GM19043 (cell line): ENCODE results near the gene TMEM176A.
"Not testable (repeated sequence)": the region's sequence is repeated elsewhere in the genome, so short reads cannot be mapped to it uniquely, and the experiment has no call there.

ENCODE experiments used
- ATAC-seq: cut with Tn5 transposase; IDR thresholded peaks from one replicate; pipeline ENCODE4 v1.9.1; 2021; ENCODE audit warnings: low read depth; ENCODE audit not compliant: unreplicated experiment

Gene TMEM176A

DNA sequence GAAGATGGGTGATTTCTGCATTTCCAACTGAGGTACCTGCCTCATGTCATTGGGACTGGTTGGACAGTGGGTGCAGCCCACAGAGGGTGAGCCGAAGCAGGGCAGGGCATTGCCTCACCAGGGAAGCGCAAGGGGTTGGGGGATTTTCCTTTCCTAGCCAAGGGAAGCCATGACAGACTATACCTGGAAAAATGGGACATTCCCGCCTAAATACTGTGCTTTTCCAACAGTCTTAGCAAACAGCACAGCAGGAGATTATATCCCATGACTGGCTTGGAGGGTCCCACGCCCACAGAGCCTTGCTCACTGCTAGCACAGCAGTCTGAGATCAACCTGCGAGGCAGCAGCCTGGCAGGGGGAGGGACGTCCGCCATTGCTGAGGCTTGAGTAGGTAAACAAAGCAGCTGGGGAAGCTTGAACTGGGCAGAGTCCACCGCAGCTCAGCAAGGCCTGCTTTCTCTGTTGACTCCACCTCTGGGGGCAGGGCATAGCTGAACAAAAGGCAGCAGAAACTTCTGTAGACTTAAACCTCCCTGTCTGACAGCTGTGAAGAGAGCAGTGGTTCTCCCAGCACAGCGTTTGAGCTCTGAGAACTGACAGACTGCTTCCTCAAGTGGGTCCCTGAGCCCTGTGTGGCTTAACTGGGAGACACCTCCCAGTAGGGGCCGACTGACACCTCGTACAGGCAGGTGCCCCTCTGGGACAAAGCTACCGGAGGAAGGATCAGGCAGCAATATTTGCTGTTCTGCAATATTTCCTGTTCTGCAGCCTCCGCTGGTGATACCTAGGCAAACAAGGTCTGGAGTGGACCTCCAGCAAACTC is 7.3 kb downstream of the TMEM176A start:
- not testable (repeated sequence) for ATAC-seq

DNA sequence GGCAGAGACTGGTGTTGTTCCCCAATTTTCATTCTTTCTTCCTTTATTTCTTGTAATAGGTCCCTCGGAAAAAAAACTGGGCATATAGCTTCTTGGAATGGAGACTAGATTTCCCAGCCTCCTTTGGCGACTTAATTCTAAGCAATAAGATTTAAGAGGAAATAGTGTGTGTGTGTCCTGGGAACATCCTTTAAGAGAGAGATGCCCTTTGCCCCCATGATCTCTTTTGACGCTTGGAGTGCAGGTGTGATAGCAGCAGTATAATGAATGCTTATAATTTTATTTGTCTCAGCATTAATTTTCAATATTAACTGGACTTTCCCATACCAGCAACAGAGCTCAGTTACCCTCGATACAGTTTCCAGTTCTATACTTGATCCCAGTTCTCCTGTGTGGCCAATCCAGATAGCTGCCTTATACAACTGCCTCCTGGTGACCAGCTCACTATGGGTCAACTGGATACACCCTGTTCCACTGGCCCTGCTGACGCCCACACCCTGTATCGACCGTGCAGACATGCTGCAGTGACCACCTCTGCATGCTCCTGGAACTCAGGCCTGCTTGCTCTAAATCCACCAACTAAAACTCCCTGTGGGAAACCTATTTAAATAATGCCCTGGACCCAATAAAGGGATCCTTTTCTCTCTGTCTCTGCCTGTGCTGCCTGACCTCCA is 13.9 kb downstream of the TMEM176A start:
- ATAC-seq: no peak

DNA sequence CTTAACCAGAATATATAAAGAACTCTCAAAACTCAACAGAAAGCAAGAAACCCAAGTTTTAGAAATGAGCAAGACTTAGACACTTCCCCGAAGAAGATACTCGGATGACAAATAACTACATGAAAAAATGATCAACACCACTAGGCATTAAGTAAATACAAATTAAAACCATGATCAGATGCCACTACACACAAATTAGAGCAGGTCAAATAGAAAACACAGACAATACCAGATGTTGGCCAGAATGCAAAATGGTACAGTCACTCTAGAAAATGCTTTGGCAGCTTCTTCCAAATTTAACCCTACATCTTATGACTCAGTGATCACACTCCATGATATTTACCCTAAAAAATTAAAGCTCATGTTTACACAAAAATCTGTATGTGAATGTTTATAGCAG is 18.4 kb downstream of the TMEM176A start:
- ATAC-seq: no peak

DNA sequence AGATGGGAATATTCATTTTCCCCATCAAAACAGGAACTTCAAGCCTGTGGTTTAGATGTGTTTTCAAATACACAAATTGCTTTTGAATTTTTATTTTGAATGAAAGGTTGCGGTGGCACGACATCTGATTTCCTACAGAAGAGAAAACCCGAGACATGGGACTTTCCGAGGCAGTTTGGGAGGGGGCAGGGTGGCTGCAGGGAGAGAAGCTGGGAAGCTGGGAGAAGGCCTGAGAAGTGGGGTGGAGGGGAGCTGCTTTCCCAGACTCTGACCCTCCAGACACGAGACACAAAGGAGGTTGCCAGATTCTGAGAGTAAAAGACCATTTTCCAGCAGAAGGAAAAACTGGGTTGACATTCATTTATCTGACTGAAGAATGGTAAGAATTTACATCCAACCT is 19.6 kb downstream of the TMEM176A start:
- ATAC-seq: no peak

DNA sequence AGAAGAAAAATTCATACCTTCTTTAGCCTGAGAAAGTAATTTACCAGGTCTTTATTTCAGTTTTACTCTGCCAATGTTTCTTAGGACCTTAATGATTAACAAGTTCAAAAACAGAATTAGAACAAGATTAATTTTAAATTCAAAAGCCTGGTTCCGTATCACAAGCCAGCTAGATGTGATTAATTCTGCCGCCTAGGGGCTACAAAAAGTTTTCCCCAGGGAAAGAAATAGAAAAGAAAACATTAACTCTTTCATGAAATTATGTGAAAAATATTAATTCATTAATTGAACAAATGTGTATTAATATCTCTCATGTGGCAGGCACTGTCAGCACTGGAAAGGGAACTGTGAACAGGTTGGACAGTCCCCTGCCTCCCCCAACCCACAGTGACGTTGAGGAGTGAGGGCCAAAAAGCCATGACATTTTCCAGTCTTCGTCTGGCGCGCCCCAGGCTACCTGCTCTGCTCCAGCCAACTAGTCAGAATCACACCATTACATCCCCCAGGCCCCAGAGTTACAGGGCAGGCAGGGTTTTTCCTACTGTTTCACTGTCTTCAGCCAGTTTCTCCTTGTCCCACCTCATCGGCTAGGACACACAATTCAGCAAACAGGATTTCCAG is 20.1 kb downstream of the TMEM176A start:
- no peak for ATAC-seq

DNA sequence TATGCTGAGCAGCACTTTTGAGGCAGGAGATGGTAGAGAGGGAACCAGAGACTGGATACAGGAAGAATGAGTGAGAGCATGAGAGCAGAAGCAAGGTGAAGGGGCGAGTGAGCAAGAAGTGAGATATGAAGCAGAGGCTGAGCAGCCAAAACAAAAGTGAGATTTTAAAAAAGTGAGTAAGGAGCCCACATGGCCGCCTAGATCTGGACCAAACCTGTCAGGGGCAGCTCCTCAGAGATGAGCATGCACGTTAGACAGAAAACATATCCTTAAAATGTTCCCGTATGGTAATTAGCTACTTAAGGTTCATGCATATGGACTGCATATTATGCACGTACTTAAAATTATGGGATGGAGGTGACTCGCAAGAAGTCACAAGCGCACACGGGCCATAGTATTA is 22.5 kb downstream of the TMEM176A start:
- ATAC-seq: no peak

DNA sequence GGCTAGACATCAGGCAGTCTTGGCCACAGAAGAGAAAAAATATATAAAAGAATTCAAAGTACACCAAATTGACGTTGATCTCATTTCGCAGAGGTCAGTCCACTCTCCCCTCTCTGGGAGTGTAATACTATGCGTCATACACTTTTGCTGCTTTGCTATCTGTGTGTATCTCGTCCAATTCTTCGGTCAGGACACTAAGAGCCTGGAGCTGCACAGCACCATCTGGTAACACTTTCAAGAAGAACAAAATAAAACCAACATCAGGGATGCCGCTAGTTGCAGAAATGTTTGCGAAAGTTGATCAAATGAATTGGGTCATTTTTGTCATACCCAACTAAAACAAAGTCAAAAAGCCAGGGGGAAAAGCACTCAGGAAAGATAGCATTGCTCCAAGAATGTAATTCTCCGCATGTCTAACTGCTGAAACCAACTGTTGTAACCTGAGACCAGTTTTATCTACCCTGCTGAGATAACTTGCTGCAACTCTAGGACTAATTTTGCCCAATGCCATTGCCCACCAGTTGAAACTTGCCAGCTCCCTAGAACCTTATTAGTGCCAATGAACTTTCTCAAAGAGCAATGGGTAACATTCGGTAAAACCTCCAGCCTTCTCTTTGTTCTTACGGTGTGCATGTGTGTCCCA is 23.0 kb downstream of the TMEM176A start:
- ATAC-seq: no peak

DNA sequence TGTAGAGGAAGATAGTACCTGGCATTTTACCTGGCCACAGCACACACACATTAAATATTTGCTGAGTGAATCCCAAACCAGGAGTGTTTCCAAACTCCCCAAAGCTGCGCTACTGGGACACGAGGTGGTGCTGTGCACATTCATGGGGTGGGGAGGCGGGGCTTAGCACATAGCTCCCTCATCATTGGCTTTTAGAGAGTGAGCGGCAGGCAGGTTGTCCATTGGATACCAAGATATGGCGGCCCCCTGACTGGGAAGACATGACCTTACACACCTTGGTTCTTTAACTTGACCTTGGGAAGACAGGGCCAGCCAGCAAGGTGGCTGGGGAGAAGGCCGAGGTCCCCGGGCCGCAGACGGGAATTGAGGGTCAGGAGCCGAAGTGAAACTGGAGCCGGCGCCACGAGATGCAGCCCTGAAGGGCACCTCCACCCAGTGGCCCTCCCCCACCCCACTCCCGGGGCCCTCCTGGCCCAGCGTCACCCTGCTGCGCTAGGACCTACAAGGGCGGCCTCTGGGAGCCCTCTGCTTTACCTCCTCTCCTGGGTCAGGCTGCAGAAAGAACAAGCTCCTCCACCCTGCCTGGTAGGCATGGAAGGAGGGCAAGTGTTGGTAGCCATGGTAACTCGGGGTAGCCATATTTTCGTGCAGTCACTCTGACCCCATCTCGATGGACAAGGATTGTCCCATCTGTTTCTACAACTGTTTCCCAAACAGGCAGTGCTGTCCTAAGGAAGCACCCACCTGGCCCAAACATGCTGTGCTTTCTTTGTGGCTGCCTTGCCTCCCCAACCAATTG is 24.0 kb downstream of the TMEM176A start:
- no peak for ATAC-seq

DNA sequence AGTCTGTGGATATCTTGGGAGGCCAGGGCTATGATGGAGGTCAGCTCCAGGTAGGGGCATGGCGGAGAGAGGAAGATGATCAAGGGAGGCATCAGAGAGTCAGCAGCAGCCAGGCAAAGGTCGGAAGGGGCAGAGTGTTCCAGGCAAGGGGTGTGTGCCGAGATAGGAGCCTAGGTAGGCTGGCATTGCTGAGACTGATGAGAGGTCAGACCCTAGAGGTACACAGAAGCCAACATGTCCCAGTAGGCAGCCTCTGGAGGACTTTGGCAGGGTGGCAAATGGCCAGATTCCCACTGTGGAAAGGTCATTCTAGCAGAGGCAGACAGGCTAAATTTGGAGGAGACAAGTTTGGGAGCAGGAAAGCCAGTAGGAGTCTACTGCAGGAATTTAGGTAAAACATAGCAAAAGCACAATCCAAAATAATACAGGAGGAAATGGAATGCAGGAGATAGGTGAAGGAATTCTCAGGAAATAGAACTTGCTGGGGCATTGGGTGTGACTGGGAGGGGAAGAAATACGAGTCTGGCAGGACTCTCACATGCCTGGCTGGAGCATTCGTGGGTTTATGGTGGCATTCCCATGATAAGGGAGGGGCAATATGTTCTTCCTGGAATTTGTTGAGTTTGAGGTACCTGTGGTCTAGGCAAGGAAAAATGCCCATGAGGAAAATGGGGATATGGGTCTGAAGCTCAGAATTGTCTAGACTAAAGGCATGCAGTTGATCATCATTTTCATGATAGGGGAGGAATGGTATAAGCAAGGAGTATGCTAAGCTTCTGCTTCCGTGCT is 25.7 kb downstream of the TMEM176A start:
- no peak for ATAC-seq

DNA sequence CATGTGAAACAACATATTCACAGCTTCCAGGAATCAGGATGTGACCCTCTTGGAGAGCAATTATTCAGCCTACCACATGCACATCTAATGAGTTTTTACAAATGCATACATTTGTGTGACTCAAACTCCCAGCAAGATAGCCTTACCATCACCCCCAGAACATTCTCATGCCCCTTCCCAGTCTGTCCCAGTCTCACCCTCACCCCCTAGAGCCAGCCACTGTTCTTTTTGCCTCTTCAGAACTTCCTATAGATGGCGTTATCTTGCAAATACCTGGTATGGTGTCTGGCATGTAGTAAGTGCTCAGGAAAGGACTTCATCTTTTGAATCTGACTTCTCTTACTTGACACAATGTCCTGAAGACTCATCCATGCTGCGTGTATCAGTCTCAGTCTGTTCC is 27.8 kb downstream of the TMEM176A start:
- no peak for ATAC-seq

DNA sequence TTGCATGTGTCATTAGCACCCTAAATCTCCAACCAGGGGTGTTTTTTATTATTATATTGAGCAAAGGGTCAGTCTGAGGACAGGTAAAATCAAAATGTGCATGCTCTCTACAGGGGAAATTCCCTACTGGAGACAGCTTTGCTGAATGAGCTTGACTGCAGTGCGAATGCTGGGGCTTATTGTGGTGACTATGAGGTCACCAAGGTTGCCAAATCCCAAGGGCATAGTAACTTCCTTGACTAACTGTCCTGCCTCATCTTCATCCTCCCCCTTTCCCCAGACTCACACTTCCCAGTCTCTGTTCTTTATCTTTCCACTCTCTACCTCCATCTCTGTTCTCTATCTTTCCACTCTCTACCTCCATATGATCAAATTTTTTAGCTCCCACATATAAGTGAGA is 28.9 kb downstream of the TMEM176A start:
- no peak for ATAC-seq

DNA sequence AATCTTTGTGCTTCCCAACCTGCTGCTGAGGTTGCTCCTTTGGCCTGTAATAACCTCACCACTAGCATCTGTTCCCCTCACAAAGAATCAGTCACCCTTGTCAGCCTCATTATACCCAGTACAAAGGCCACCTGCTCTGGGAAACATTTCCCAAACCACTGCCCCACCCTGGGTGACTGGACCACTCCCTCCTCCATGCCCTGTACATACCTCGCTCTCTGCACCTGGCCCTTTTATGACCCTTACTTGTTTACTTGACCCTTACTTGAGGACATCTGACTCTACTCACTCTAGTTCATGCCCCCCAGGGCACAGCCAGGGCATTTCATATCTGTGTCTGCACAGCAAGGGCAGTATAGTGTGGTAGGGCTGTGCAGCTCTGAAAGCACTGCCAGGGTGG is 30.4 kb downstream of the TMEM176A start:
- ATAC-seq: no peak

DNA sequence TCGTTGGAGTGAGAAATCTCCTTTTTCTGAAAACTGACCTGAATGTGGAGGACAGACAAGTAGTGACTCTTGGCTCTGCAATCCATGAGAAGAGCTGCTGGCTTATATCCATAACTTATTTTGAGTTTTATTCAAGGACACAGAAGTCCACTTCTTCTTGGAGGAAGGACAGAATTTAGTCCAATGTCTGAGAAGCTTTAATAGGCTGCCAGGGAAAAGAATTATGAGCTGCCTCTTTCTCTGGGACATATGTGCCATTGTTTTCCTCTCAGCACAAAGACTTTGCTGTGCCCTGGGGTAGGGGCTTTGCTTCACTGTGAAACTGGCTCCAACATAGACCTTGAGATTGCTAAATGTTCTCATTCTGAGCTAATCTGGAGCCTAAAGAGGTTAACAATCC is 31.3 kb downstream of the TMEM176A start:
- no peak for ATAC-seq

DNA sequence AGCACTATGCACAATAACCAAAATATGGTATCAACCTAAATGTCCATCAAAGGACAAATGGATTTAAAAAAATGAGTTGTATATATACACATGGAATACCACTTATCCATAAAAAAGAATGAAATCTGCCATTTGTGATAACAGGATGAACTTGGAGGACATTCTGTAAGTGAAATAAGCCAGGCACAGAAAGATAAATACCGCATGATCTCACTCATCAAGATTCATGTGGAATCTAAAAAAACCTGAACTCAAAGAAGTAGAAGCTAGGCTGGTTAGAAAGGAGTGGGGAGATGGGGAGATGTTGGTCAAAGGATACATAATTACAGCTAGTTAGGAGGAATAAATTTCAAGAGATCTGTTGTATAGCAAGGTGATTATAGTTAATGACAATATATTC is 34.5 kb downstream of the TMEM176A start:
- ATAC-seq: no peak

DNA sequence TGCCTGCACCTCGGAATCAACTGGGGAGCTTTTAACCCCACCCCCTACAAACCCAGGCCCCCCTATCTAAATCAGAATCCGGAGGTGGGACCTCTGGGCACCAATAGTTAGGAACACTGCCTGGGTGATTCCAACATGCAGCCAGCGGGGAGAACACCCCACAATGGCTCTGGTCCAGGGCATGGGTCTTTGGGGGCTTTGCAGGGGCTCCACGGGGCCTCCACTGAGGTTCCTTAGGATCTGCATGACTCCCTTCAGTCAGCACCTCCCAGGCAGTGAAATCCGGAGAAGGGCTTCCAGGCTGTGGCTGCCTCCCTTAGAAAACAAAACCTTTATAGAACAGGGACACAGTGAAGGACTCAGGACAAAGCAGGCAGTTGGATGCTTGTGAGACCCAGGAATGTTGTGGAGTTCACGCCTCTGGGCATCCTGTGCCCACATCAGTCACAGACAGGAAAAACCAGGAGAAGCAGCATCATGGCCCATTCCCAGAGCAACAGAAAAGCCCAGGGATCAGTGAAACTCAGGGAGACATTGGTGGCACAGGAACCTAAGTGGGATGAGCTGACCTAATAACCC is 35.2 kb downstream of the TMEM176A start:
- ATAC-seq: no peak

DNA sequence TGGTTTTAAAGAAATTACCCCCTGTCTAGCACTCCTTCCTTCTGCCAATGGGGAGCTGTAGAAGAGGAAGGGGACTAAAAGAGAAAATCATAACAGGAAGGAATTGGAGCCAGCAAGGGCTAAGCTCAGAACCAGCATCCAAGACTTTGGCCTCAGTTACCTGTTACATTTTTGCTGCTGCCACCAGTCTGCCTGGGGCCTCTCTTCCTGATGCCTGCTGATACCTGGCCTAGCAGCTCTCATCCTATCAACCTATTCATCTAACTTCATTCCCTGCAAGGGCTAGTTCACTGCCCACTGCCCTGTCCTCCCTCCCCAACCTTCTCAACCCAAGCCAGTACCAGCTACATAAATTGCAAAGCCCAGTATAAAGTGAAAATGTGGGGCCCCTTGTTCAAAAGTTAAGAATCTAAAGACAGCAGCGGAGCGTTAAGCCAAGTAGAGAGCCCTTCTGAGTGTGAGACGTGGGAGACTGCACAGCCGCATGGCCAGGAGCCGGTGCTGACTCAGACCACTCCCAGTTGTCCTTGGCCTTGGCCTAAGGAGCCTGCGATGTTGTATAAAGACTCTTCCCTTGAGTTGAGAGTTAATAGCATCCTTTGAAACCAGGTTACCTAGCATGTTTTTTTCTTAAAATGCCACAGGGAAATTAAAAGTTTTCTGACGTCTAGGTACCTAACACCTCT is 38.5 kb downstream of the TMEM176A start:
- no peak for ATAC-seq

DNA sequence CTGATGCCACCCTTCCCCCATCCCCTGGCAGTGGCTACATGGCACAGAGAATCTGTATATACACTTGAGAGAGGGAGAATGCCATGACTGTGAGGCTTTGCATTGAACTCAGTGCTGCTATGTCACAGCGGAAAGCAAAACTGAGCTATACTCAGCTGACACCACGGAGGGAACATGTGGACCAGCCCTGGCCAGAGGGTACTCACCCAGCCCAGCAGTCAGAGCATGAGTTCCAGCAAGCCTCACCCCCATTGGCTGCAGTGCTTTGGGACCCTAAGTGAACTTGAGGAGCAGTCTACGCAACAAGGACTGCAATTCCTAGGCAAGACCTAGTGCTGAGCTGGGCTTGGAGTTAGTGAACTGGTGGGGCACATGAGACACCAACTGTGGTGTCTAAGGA is 41.4 kb downstream of the TMEM176A start:
- no peak for ATAC-seq

DNA sequence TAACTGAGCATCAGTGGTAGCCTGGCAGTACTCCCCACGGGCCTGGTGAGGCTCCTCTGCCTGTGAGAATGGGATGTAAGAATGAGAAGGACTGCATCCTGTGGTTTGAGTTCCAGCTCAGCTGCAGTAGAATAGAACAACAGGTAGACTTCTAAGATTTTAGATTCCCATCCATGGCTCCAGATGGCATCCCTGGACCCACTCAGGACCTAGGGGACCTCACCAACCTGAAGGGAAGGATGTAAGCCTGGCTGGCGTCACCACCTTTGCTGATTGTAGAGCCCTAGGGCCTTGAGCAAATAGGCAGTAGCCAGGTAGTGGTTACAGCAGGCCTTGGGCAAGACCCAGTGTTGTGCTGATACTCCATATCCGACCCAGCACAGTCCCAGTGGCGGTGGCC is 42.1 kb downstream of the TMEM176A start:
- no peak for ATAC-seq

DNA sequence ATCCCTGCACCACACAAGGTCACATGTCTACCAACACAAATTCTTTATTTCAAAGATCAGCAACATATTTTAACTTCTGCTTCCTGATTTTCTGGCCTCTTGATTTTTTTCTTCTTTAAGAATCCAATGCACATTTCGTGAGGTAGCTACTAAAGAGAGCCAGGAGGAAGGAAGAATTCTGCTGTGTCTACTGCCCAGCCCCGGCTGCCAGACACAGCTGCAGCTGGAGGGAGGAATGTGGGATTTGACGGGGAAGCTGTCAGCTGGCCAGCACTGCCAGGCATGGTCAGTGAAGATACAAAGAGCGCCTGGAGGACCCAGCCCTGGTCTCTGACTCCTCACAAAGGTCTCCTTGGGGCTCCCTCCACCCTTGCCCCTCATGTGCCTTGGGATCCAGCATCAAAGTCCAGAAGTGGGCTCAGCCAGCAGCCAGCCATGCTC is 44.9 kb downstream of the TMEM176A start:
- no peak for ATAC-seq
